HEK293 (cell line): ENCODE data around the gene ACAP1.

Experiments
- CTCF ChIA-PET: fragments of 350-600 bp; formaldehyde crosslinking; extraction: SDS; loops from one replicate; lab custom pipeline; 2021; ENCODE audit warnings: antibody characterized with exemption; lab: Yijun Ruan, JAX
- POLR2A ChIA-PET: fragments of 300-600 bp; formaldehyde crosslinking; extraction: SDS; loops from one replicate; lab custom pipeline; 2020; ENCODE audit warnings: antibody characterized with exemption, inconsistent platforms; lab: Yijun Ruan, JAX
- H3K27ac ChIP-seq: fragments of 200-500 bp; sonication (Bioruptor generic); 2 replicates; pipeline ENCODE4 v1.5.1; 2014; ENCODE audit warnings: low read depth, low read length, control low read depth, inconsistent platforms; ENCODE audit errors: extremely low read depth
- H3K36me3 ChIP-seq, 2 experiments: fragments of 200-500 bp in 1 of 2; sonication (Bioruptor generic) in 1 of 2; 1 replicate in 1 of 2; 2 replicates in 1 of 2; pipeline ENCODE4 v1.5.1; 2014 to 2017; ENCODE audit warnings: inconsistent platforms in 2 of 2, low read length in 2 of 2; ENCODE audit not compliant: control insufficient read depth in 2 of 2, insufficient read depth in 1 of 2
- H3K4me1 ChIP-seq: fragments of 200-500 bp; sonication (Bioruptor generic); 2 replicates; pipeline ENCODE4 v1.5.1; 2014; ENCODE audit warnings: mild to moderate bottlenecking, low read length, inconsistent platforms; ENCODE audit not compliant: control insufficient read depth, insufficient read depth
- H3K4me3 ChIP-seq: 2 replicates; pipeline ENCODE4 v1.5.1; 2011; ENCODE audit warnings: low read depth, mild to moderate bottlenecking, control low read depth, low read length, moderate library complexity
- H3K9me3 ChIP-seq: fragments of 200-500 bp; sonication (Bioruptor generic); 2 replicates; pipeline ENCODE4 v1.5.1; 2014; ENCODE audit warnings: low read depth, low read length, inconsistent platforms; ENCODE audit not compliant: control insufficient read depth, insufficient read depth
- CTCF ChIP-seq: fragments of 450-650 bp; formaldehyde crosslinking; IDR thresholded peaks from 2 replicates; pipeline ENCODE4 v1.5.1; 2016; ENCODE audit warnings: missing biosample characterization, missing genetic modification characterization
- GLI4 ChIP-seq: fragments of 450-650 bp; formaldehyde crosslinking; IDR thresholded peaks from 2 replicates; pipeline ENCODE4 v1.5.1; 2016; ENCODE audit warnings: missing biosample characterization, missing genetic modification characterization
- KLF1 ChIP-seq: fragments of 450-650 bp; formaldehyde crosslinking; IDR thresholded peaks from 2 replicates; pipeline ENCODE4 v1.5.1; 2016; ENCODE audit warnings: missing biosample characterization, missing genetic modification characterization
- KLF9 ChIP-seq: fragments of 450-650 bp; formaldehyde crosslinking; IDR thresholded peaks from 2 replicates; pipeline ENCODE4 v1.5.1; 2016; ENCODE audit warnings: missing biosample characterization, missing genetic modification characterization, low read depth
- RBAK ChIP-seq: fragments of 450-650 bp; formaldehyde crosslinking; IDR thresholded peaks from 2 replicates; pipeline ENCODE4 v1.5.1; 2016; ENCODE audit warnings: missing biosample characterization, missing genetic modification characterization
- ZBTB11 ChIP-seq: fragments of 450-650 bp; formaldehyde crosslinking; conservative IDR thresholded peaks from 2 replicates; pipeline ENCODE4 v1.5.1; 2016; ENCODE audit warnings: low read depth, missing biosample characterization, missing genetic modification characterization
- ZBTB26 ChIP-seq: fragments of 450-650 bp; formaldehyde crosslinking; optimal IDR thresholded peaks from 2 replicates; pipeline ENCODE3; 2016; ENCODE audit warnings: missing biosample characterization, mild to moderate bottlenecking, missing genetic modification characterization
- ZNF175 ChIP-seq: fragments of 450-650 bp; formaldehyde crosslinking; IDR thresholded peaks from 2 replicates; pipeline ENCODE4 v1.5.1; 2016; ENCODE audit warnings: missing biosample characterization, missing genetic modification characterization
- ZNF221 ChIP-seq: fragments of 450-650 bp; formaldehyde crosslinking; IDR thresholded peaks from 2 replicates; pipeline ENCODE4 v1.5.1; 2017; ENCODE audit warnings: missing biosample characterization, missing genetic modification characterization, borderline replicate concordance
- ZNF335 ChIP-seq: fragments of 450-650 bp; formaldehyde crosslinking; conservative IDR thresholded peaks from 2 replicates; pipeline ENCODE4 v1.5.1; 2016; ENCODE audit warnings: missing biosample characterization, missing genetic modification characterization
- ZNF366 ChIP-seq: fragments of 450-650 bp; formaldehyde crosslinking; conservative IDR thresholded peaks from 2 replicates; pipeline ENCODE4 v1.5.1; 2016; ENCODE audit warnings: missing biosample characterization, missing genetic modification characterization
- ZNF37A ChIP-seq: fragments of 450-650 bp; IDR thresholded peaks from 2 replicates; pipeline ENCODE4 v1.5.1; 2018; ENCODE audit warnings: missing biosample characterization, missing genetic modification characterization
- ZNF391 ChIP-seq: fragments of 450-650 bp; formaldehyde crosslinking; IDR thresholded peaks from 2 replicates; pipeline ENCODE4 v1.5.1; 2016; ENCODE audit warnings: low read depth, missing biosample characterization, missing genetic modification characterization, borderline replicate concordance
- ZNF521 ChIP-seq: fragments of 450-650 bp; formaldehyde crosslinking; IDR thresholded peaks from 2 replicates; pipeline ENCODE4 v1.5.1; 2017; ENCODE audit warnings: missing biosample characterization, mild to moderate bottlenecking, missing genetic modification characterization
- ZNF530 ChIP-seq: fragments of 450-650 bp; formaldehyde crosslinking; IDR thresholded peaks from 2 replicates; pipeline ENCODE4 v1.5.1; 2016; ENCODE audit warnings: low read depth, missing biosample characterization, missing genetic modification characterization
- ZNF626 ChIP-seq: fragments of 450-650 bp; sonication (Bioruptor Pico); formaldehyde crosslinking; IDR thresholded peaks from 2 replicates; pipeline ENCODE4 v1.5.1; 2018; ENCODE audit warnings: missing biosample characterization, missing genetic modification characterization, inconsistent platforms
- ZNF645 ChIP-seq: fragments of 450-650 bp; formaldehyde crosslinking; IDR thresholded peaks from 2 replicates; pipeline ENCODE4; 2016; ENCODE audit warnings: missing biosample characterization, missing genetic modification characterization
- ZNF670 ChIP-seq: fragments of 450-650 bp; formaldehyde crosslinking; IDR thresholded peaks from 2 replicates; pipeline ENCODE4 v1.5.1; 2016; ENCODE audit warnings: missing biosample characterization, missing genetic modification characterization, low read depth
- ZNF76 ChIP-seq: fragments of 450-650 bp; formaldehyde crosslinking; IDR thresholded peaks from 2 replicates; pipeline ENCODE4; 2016; ENCODE audit warnings: low read depth, missing biosample characterization, missing genetic modification characterization, borderline replicate concordance
- ZNF777 ChIP-seq: fragments of 450-650 bp; formaldehyde crosslinking; IDR thresholded peaks from 2 replicates; pipeline ENCODE4 v1.5.1; 2017; ENCODE audit warnings: missing biosample characterization, missing genetic modification characterization, borderline replicate concordance
- ZNF837 ChIP-seq: fragments of 450-650 bp; formaldehyde crosslinking; IDR thresholded peaks from 2 replicates; pipeline ENCODE4 v1.5.1; 2016; ENCODE audit warnings: missing biosample characterization, missing genetic modification characterization
- ZSCAN18 ChIP-seq: fragments of 450-650 bp; formaldehyde crosslinking; IDR thresholded peaks from 2 replicates; pipeline ENCODE4 v1.5.1; 2016; ENCODE audit warnings: missing biosample characterization, missing genetic modification characterization
- ZSCAN4 ChIP-seq: fragments of 450-650 bp; formaldehyde crosslinking; IDR thresholded peaks from 2 replicates; pipeline ENCODE4 v1.5.1; 2017; ENCODE audit warnings: missing biosample characterization, missing genetic modification characterization

The ACAP1 gene

GRCh38 chr17:7328840-7329373 is 7.4 kb upstream of the ACAP1 start, which contains the start of gene NEURL4:
Gene NEURL4 (minus strand): TSS chr17:7329335. CDS start chr17:7329312, 23 bp downstream.
- Histone ChIP-seq H3K4me1 (peaks cover 9% of the 10 kb centered on the region), H3K36me3 (peaks cover 7 to 34% of the 10 kb centered on the region in 2 experiments; a peak in 2 of 3 replicates)
- POLR2A ChIA-PET, result interaction anchor here (0.7 to 2.9 kb wide), 34 partner anchors 9 to 1100 kb away, joined by 3 to 42 read pairs (median 7); partner anchors contain the start of genes EFNB3, FXR2, GABARAP and GPS2
- TF ChIP-seq ZNF626 (tag by site-specific recombination), result no peak
- no peak for TF ChIP-seq ZSCAN18 (tag by site-specific recombination)
- peak; percentile 40 for TF ChIP-seq ZBTB11
- TF ChIP-seq ZNF175, result no peak
- TF ChIP-seq ZNF37A, result no peak
- TF ChIP-seq RBAK (tag by site-specific recombination), result no peak
- TF ChIP-seq ZNF76 (tag by site-specific recombination), result 0 out of 2 replicates have a peak, but pooled peaks have one; percentile 12
- TF ChIP-seq ZBTB26 (tag by site-specific recombination), result peak; percentile 6
- no peak for TF ChIP-seq KLF9 (tag by site-specific recombination)
- no peak for TF ChIP-seq ZNF391
- TF ChIP-seq ZNF335 (tag by site-specific recombination), result peak; percentile 69
- no peak for TF ChIP-seq ZNF521
- no peak for TF ChIP-seq ZNF777 (tag by site-specific recombination)
- no peak for TF ChIP-seq ZNF366 (tag by site-specific recombination)
- TF ChIP-seq ZNF837 (tag by site-specific recombination), result no peak
- no peak for TF ChIP-seq ZNF670 (tag by site-specific recombination)
- TF ChIP-seq ZNF645 (tag by site-specific recombination), result no peak
- 0 out of 2 replicates have a peak, but pooled peaks have one; percentile 10 for TF ChIP-seq GLI4 (tag by site-specific recombination)
- no peak for TF ChIP-seq ZNF530 (tag by site-specific recombination)
- no peak for TF ChIP-seq KLF1 (tag by site-specific recombination)
- no peak for TF ChIP-seq ZNF221 (tag by site-specific recombination)
- peak; percentile 86 for TF ChIP-seq CTCF (tag by site-specific recombination)
- no peak for TF ChIP-seq ZSCAN4 (tag by site-specific recombination)
- TF ChIP-seq, all 188 proteins: peak for 6
- H3K9me3 ChIP-seq, result no peaks in the 10 kb centered on the region
- CTCF ChIA-PET, result interaction anchor here (0.7 to 2.8 kb wide), 11 partner anchors 15 to 278 kb away, joined by 3 to 29 read pairs (median 4); partner anchors contain the start of genes SENP3, TMEM102, TMEM95 and ZBTB4
- peak within 1 kb of the TSS; percentile 64 for H3K4me3 ChIP-seq
- peak within 1 kb of the TSS; percentile 86 for H3K27ac ChIP-seq
